Activated CD8-positive, alpha-beta T cell treated with anti-CD3 and anti-CD28 coated beads for 36 hours (primary cell): ENCODE data around the gene ALAD. TPM values are rescaled to one million over a fixed set of nuclear protein-coding genes. Genes with fewer than 3 reads are reported as not detected.

Experiments used
- ATAC-seq: fragments of 200-7000 bp; cut with Tn5 transposase; one replicate; pipeline ENCODE4 v1.10.0; 2021; ENCODE audit warnings: mild to moderate bottlenecking, moderate library complexity
- CTCF ChIA-PET: fragments of 350-600 bp; sonication (Branson Sonifier 250); formaldehyde crosslinking; loops from one replicate; lab custom pipeline; 2021; ENCODE audit warnings: antibody characterized with exemption; lab: Charles Lee
- POLR2A ChIA-PET: fragments of 350-600 bp; sonication (Branson Sonifier 250); formaldehyde crosslinking; loops from one replicate; lab custom pipeline; 2021; ENCODE audit warnings: antibody characterized with exemption; lab: Charles Lee
- DNase-seq: peaks from one replicate; pipeline ENCODE4 v3.0.0-alpha.2; 2020
- H3K27ac Mint-ChIP-seq: one replicate; pipeline ENCODE4 v1.8.0; 2021; ENCODE audit warnings: mild to moderate bottlenecking, mixed read lengths
- H3K27me3 Mint-ChIP-seq: one replicate; pipeline ENCODE4 v1.8.0; 2021; ENCODE audit warnings: mixed read lengths
- H3K36me3 Mint-ChIP-seq: one replicate; pipeline ENCODE4 v1.8.0; 2021; ENCODE audit warnings: low read depth, mixed read lengths
- H3K4me1 Mint-ChIP-seq: one replicate; pipeline ENCODE4 v1.8.0; 2021; ENCODE audit warnings: low read depth, mixed read lengths
- H3K4me3 Mint-ChIP-seq: one replicate; pipeline ENCODE4 v1.8.0; 2021; ENCODE audit warnings: mild to moderate bottlenecking, moderate library complexity, mixed read lengths
- H3K9me3 Mint-ChIP-seq: one replicate; pipeline ENCODE4 v1.8.0; 2021; ENCODE audit warnings: mixed read lengths
- intact Hi-C: fragments of 100-400 bp; cut with micrococcal nuclease; formaldehyde crosslinking; loops from one replicate; pipeline ENCODE4 v1.10.0; 2022
- total RNA-seq, 2 experiments: library from RNA; stranded (reverse); gene quantifications; one replicate each; pipeline ENCODE4 v1.2.3, GENCODE V29; 2021
- TF ChIP-seq, protein P1 (sequence below): fragments of 200-600 bp; IDR thresholded peaks from one replicate; pipeline ENCODE4 v1.8.0; 2022; ENCODE audit warnings: antibody characterized with exemption, mild to moderate bottlenecking

Gene ALAD
- total RNA-seq, 2 experiments from 2014 or later = 16.2 to 16.3 TPM

DNA sequence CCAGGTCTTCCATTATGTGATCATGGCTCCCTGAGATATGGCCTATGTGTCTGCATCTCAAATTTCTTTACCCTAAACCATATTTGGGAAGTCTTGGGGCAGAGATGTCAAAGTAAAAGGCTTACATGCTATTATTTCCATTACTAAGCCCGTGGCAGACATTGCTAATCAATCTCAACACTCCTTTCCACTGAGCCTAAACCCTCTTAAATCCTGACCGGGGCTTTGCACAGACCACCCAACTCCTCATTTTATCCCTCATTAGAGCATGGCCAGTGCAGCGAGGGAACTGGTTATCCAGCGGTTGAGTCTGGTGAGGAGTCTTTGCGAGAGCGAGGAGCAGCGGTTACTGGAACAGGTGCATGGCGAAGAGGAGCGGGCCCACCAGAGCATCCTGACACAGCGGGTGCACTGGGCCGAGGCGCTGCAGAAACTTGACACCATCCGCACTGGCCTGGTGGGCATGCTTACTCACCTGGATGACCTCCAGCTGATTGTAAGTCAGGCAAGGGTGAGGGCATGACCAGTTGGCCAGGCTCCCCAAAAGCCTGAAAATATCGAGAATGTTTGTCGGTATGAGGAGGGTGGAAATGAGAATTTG is 40.7 kb downstream of the ALAD start:
- DNase-seq = no peak
- TF ChIP-seq, protein P1, sequence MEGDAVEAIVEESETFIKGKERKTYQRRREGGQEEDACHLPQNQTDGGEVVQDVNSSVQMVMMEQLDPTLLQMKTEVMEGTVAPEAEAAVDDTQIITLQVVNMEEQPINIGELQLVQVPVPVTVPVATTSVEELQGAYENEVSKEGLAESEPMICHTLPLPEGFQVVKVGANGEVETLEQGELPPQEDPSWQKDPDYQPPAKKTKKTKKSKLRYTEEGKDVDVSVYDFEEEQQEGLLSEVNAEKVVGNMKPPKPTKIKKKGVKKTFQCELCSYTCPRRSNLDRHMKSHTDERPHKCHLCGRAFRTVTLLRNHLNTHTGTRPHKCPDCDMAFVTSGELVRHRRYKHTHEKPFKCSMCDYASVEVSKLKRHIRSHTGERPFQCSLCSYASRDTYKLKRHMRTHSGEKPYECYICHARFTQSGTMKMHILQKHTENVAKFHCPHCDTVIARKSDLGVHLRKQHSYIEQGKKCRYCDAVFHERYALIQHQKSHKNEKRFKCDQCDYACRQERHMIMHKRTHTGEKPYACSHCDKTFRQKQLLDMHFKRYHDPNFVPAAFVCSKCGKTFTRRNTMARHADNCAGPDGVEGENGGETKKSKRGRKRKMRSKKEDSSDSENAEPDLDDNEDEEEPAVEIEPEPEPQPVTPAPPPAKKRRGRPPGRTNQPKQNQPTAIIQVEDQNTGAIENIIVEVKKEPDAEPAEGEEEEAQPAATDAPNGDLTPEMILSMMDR = no peak
- Mint-ChIP-seq H3K36me3 (no peaks in the 10 kb centered on the region), H3K27ac (no peak overlapping the region), H3K27me3 (no peaks in the 10 kb centered on the region), H3K4me3 (no peak overlapping the region), H3K9me3 (no peaks in the 10 kb centered on the region), H3K4me1 (peaks cover 10% of the 10 kb centered on the region)
- ChIA-PET CTCF (interaction anchor here (0.6 kb wide), 1 partner anchor 517 kb away, joined by 3 read pairs; no protein-coding TSS in a partner anchor), POLR2A (no interaction called here)
- intact Hi-C loops = no loop called here
- ATAC-seq = no peak

DNA sequence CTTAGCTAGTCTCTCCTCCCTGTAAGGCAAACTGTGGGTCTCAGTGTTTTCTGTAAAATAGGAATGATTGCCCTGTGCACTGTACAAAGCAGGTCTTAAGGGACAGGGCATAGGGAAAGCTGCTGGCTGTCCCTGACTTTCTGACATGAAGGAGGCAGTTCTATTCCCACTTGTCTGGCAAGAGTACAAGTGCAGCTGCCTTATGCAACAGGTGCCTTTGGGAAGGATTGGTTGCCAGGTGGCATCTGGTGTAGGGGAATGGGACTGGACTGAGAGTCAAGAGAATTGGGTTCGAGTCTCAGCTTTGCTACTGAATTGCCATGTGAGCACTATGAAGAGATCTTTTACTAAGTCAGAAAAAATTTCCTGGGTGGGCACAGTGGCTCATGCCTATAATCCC is 41.7 kb downstream of the ALAD start:
- ChIA-PET CTCF (interaction anchor here (2.7 kb wide), 1 partner anchor 41 kb away, joined by 7 read pairs; the partner anchor contains the start of gene ALAD), POLR2A (no interaction called here)
- Mint-ChIP-seq H3K36me3 (no peaks in the 10 kb centered on the region), H3K27ac (no peak overlapping the region), H3K9me3 (no peaks in the 10 kb centered on the region), H3K27me3 (no peaks in the 10 kb centered on the region), H3K4me1 (peaks cover 10% of the 10 kb centered on the region), H3K4me3 (no peak overlapping the region)
- DNase-seq = no peak
- intact Hi-C loops = no loop called here
- no peak for ATAC-seq
- TF ChIP-seq, protein P1 = no peak

DNA sequence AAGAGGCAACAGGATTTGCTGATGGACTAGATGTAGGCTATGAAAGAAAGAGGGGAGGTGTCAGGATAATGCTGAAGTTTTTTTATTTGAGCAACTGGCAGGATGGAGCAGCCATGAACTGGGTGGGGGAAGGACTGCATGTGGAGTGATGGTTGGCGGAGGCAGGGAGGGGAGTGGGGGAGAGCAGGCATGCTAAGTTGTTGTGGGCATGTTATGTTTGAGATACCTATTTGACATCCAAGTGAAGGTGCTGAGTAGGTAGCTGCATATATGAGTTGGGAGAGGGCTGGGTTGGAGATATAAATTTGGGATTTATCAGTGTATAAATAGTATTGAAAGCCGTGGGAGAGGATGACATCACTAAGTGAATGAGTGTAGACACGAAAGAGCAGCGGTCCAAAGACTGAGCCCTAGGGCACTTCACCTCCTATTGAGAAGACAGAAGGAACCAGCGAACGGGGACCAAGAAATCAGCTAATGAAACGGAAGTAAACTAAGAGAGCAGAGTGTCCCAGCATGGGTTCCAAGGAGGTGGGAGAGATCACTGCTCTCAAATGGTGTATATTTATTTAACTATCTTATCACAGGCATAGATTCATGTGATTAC is 44.3 kb downstream of the ALAD start:
- TF ChIP-seq, protein P1 = no peak
- no peak overlapping the region for H3K27ac Mint-ChIP-seq
- H3K4me3 Mint-ChIP-seq = no peak overlapping the region
- H3K36me3 Mint-ChIP-seq = no peaks in the 10 kb centered on the region
- DNase-seq = no peak
- CTCF ChIA-PET = interaction anchor here (2.7 kb wide), 1 partner anchor 43 kb away, joined by 7 read pairs; the partner anchor contains the start of gene ALAD
- intact Hi-C loops = no loop called here
- POLR2A ChIA-PET = no interaction called here
- no peaks in the 10 kb centered on the region for H3K9me3 Mint-ChIP-seq
- peaks cover 9% of the 10 kb centered on the region for H3K27me3 Mint-ChIP-seq
- ATAC-seq = no peak
- peaks cover 16% of the 10 kb centered on the region for H3K4me1 Mint-ChIP-seq

DNA sequence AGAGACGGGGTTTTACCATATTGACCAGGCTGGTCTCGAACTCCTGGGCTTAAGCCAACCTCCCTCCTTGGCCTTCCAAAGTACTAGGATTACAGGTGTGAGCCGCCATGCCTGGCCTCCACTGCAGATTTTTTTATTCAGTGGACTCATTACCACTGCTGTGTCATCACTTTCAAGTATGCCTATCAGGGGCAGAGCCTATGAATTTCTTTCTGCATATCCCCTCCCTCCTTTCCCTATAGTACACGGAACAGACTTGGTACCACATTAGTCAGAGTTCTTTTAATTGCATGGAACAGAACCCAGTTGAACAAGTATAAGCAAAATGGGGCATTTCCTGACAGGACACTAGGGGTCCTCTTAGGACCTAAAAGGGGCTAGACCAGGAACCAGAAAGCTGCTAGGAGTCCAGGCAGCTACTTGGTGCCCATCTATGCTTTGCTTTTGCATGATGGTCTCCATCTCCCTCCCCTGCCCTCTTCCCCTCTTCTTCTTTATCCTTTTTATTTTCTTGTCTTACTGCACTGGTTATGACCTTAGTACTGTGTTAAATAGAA is 46.0 kb downstream of the ALAD start:
- ATAC-seq = no peak
- CTCF ChIA-PET = interaction anchor here (0.9 to 1.1 kb wide), 3 partner anchors 9 to 49 kb away, joined by 3 read pairs; partner anchors contain the start of gene ALAD
- peaks cover 9% of the 10 kb centered on the region for H3K27me3 Mint-ChIP-seq
- no peaks in the 10 kb centered on the region for H3K36me3 Mint-ChIP-seq
- intact Hi-C loops = no loop called here
- H3K9me3 Mint-ChIP-seq = no peaks in the 10 kb centered on the region
- no peak overlapping the region for H3K4me3 Mint-ChIP-seq
- TF ChIP-seq, protein P1 = no peak
- no peak for DNase-seq
- H3K27ac Mint-ChIP-seq = no peak overlapping the region
- peaks cover 22% of the 10 kb centered on the region for H3K4me1 Mint-ChIP-seq
- POLR2A ChIA-PET = interaction anchor here (0.5 kb wide), 1 partner anchor 184 kb away, joined by 3 read pairs; no protein-coding TSS in a partner anchor

DNA sequence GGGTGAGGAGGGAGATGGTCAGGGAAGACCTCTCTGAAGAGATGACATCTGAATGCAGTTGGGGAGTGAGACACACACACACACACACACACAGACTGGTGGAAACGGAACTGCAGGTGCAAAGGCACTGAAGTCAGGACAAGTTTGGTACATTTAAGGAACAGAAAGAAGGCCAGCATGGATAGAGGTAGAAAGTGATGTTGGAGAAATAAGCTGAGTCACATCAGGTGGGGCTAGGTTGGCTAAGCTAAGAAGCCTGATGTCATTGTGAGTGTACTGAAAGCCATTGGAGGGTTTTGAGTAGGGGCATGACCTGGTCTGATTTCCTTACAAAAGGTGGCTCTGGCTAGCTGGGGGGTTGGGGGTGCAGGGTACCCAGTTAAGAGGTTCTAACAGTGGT is 48.7 kb downstream of the ALAD start:
- H3K4me1 Mint-ChIP-seq = peaks cover 29% of the 10 kb centered on the region
- peaks cover 13% of the 10 kb centered on the region for H3K27me3 Mint-ChIP-seq
- no peaks in the 10 kb centered on the region for H3K9me3 Mint-ChIP-seq
- TF ChIP-seq, protein P1 = no peak
- peak overlapping the region; percentile 3 for H3K27ac Mint-ChIP-seq
- ChIA-PET POLR2A (interaction anchor here (1.0 kb wide), 1 partner anchor 10 kb away, joined by 4 read pairs; no protein-coding TSS in a partner anchor), CTCF (interaction anchor here (1.1 kb wide), 1 partner anchor 10 kb away, joined by 4 read pairs; no protein-coding TSS in a partner anchor)
- no peak for ATAC-seq
- H3K36me3 Mint-ChIP-seq = no peaks in the 10 kb centered on the region
- no peak overlapping the region for H3K4me3 Mint-ChIP-seq
- DNase-seq = no peak
- intact Hi-C loops = no loop called here
